HEK293T (cell line): ENCODE results near the gene MACROH2A1.

Experiments used
- CTBP1 ChIP-seq: fragments of 450-650 bp; IDR thresholded peaks from 2 replicates; pipeline ENCODE4 v1.6.1; 2016; ENCODE audit warnings: borderline replicate concordance
- ELF4 ChIP-seq: fragments of 450-650 bp; IDR thresholded peaks from 2 replicates; pipeline ENCODE4 v1.6.1; 2017; ENCODE audit warnings: antibody characterized with exemption
- FOXM1 ChIP-seq: fragments of 450-650 bp; IDR thresholded peaks from 2 replicates; pipeline ENCODE4 v1.6.1; 2017; ENCODE audit warnings: mild to moderate bottlenecking, borderline replicate concordance
- SP1 ChIP-seq: fragments of 450-650 bp; IDR thresholded peaks from 2 replicates; pipeline ENCODE4 v1.6.1; 2017
- SUZ12 ChIP-seq: fragments of 450-650 bp; IDR thresholded peaks from 2 replicates; pipeline ENCODE4 v1.6.1; 2016; ENCODE audit warnings: mild to moderate bottlenecking
- ZNF384 ChIP-seq: fragments of 450-650 bp; IDR thresholded peaks from 2 replicates; pipeline ENCODE4 v1.6.1; 2016
- TF ChIP-seq, protein P1 (sequence below): fragments of 450-650 bp; IDR thresholded peaks from 2 replicates; pipeline ENCODE4 v1.6.1; 2016

DNA sequence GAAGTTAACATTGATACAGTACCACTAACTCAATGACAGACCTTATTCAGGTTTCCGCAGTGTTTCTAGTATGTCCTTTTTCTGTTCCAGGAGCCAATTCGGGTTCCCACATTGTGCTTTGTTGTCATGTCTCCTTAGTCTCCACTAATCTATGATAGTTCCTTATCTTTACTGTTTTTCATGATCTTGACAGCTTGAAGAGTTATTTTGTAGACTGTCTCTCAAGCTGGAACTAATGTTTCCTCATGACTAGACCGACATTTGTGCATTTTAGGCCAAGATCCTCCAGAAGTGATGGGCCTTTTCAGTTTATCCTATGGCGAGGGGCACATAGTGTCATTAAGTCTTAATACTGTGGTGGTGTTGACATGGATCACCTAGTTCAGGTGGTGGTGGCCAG, 104.2 kb downstream of the MACROH2A1 start:
- TF ChIP-seq SUZ12 (no peak), SP1 (no peak), CTBP1 (no peak), ZNF384 (no peak), ELF4 (no peak), FOXM1 (no peak)
- TF ChIP-seq, protein P1, sequence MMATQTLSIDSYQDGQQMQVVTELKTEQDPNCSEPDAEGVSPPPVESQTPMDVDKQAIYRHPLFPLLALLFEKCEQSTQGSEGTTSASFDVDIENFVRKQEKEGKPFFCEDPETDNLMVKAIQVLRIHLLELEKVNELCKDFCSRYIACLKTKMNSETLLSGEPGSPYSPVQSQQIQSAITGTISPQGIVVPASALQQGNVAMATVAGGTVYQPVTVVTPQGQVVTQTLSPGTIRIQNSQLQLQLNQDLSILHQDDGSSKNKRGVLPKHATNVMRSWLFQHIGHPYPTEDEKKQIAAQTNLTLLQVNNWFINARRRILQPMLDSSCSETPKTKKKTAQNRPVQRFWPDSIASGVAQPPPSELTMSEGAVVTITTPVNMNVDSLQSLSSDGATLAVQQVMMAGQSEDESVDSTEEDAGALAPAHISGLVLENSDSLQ, result no peak
